ENCODE results near the gene CPNE5.

The CPNE5 gene

DNA sequence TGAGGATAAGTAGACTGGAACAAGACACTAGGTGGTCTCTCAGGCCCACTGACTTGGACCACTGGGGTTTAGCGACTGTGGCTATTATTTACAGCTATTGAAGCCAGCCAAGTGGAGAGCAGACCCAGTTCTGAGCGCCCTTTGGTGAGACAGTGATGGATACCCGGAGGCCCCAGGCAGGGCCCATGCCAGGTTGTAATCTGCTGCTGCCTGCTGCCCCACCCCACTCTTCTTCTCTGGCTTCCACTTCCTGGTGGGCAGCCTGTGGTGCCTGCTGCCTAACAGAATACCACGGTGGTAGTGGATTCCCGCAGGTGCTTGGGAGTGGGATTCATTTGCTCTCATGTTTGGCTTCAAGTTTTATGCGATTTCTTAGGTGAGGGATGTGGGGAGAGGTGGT, 141.0 kb downstream of the CPNE5 start:
- DNase-seq = no peak

DNA sequence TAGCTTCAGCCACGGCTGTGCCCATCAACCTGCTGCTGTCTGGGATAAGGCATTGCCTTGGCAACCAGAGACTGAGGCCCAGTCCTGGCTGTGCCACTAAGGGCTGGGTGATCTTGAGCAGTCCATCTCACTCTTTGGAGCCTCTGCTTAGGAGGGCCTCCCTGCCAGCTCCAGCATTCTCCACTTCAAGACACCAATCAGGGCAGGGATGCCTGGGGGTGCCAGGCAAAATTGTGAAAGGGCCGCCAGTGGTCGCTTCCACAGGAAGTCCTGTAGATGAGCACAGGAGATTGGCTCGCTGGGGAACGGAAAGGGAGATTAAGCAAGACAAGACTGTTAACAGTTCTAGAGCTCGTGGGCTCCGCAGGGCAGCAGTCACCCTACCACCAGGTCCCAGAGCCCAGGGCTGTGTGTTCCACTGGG, 141.8 kb downstream of the CPNE5 start, which contains the start of gene RAB44:
RAB44 (plus strand) TSS at position 346 of the 423 bp plus-strand sequence. CDS start 6,410 bp downstream, outside the sequence.
- peak; percentile 59 to 60 for DNase-seq

GRCh38 chr6:36695414-36695813, 143.8 kb downstream of the CPNE5 start:
- DNase-seq = no peak

DNA sequence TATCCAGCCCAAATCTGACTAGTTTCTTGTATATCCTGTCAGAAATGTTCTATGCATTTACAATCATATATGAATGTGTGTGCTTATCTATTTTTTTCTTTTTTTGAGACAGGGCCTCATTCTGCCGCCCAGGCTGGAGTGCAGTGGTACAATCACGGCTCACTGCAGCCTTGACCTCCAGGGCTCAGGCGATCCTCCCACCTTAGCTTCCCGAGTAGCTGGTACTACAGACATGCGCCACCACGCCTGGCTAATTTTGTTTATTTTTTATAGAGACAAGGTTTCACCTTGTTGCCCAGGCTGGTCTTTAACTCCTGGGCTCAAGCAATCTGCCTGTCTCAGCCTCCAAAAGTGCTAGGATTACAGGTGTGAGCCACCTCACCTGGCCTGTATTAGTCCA, 144.6 kb downstream of the CPNE5 start:
- DNase-seq = no peak

DNA sequence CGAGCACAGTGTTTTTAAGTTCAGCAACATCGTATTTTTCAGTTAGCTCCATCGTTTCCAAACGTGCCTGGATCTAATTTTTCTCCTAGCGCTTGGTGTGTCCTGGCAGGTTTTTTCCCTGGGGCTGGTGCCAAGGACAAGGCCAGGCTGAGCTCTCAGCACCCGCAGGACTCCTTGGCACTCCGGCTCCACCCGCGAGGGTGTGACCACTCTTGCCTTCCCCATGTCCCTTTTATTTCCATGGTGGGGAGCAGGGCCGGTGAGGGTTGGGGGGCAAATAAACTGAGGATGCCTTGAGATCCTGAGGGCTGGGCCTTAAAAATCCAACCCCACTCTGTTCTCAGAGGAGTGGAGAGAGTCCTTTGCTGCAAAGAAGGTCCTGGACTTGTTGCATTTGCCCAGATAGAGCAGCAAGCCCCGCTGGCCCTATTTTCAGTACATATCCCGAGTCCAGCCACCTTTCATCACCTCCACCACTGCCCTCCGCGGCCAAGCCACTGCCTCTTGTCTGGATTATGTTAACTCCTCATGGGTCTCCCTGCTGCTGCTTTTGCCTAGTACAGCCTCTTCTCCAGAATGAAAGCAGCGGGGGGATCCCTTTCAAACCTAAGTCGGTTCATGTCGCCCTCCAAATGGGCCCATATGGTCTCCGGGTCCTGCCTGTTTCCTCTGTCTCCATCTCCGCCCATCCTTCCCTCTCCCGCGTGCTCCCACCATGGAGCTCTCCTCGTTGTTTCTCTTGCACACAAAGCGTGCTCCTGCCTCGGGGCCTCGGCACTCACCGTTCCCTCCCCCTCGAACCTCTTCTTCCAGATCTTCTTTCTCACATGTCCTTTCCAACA, 146.2 kb downstream of the CPNE5 start:
- DNase-seq = no peak

DNA sequence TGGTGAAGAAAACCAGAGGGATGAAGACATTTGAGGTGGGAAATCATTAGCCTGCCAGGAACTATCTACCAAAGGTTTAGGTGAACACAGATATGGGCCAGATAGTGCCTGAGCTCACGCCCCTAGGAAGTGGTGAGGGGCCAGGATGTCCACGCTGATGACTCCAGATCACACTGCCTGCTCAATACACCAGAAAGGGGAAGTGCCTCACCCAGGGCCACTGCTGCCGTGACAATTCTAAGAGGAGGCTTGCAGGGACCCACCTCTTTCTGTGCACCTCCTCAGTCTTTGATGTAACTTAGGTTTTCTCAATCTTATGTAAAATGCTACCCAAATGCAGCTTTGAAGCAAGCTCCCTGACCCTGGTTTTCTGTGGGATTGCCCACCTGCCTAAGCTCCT, 147.0 kb downstream of the CPNE5 start:
- DNase-seq = peak; percentile 61 to 84

GRCh38 chr6:36691612-36692011, 147.6 kb downstream of the CPNE5 start:
- DNase-seq = no peak

GRCh38 chr6:36691011-36691410, 148.2 kb downstream of the CPNE5 start:
- no peak for DNase-seq
